NCI-H774 (cell line): ENCODE measurements around the gene GPR37L1.
"Not testable (repeated sequence)": the region's sequence is repeated elsewhere in the genome, so short reads cannot be mapped to it uniquely, and the experiment has no call there.

Source experiments
- DNase-seq: peaks from one replicate; lab custom pipeline; 2025; lab: John Stamatoyannopoulos, UW

The GPR37L1 gene

GRCh38 chr1:202133496-202133895 is 10.8 kb downstream of the GPR37L1 start:
- DNase-seq = no peak

- DNase-seq = no peak
These were observed 11.3 kb downstream of the GPR37L1 start for GRCh38 chr1:202133989-202134388.

GRCh38 chr1:202134645-202135172 is 12.0 kb downstream of the GPR37L1 start:
- DNase-seq = no peak

GRCh38 chr1:202135221-202135721 is 12.6 kb downstream of the GPR37L1 start:
- DNase-seq = peak; percentile 63

GRCh38 chr1:202140833-202141232 is 18.1 kb downstream of the GPR37L1 start:
- no peak for DNase-seq

- DNase-seq = not testable (repeated sequence)
These were observed 18.8 kb downstream of the GPR37L1 start for GRCh38 chr1:202141468-202141867.

- no peak for DNase-seq
These were observed 20.5 kb downstream of the GPR37L1 start for GRCh38 chr1:202143011-202143767.

GRCh38 chr1:202143768-202144401 is 21.2 kb downstream of the GPR37L1 start:
- no peak for DNase-seq

GRCh38 chr1:202144402-202145067 is 21.8 kb downstream of the GPR37L1 start, which contains the start of gene ARL8A:
TSS of gene ARL8A (minus strand) at chr1:202144737. CDS start at chr1:202144572, 165 bp downstream.
- peak; percentile 59 for DNase-seq

- DNase-seq = no peak
These were observed 22.5 kb downstream of the GPR37L1 start for GRCh38 chr1:202145068-202145743.

GRCh38 chr1:202145744-202146140 is 23.0 kb downstream of the GPR37L1 start:
- DNase-seq = not testable (repeated sequence)

- no peak for DNase-seq
These were observed 23.6 kb downstream of the GPR37L1 start for GRCh38 chr1:202146279-202146678.

- DNase-seq = no peak
These were observed 24.3 kb downstream of the GPR37L1 start for GRCh38 chr1:202146993-202147392.

GRCh38 chr1:202148391-202148790 is 25.7 kb downstream of the GPR37L1 start:
- no peak for DNase-seq

- DNase-seq = no peak
These were observed 26.8 kb downstream of the GPR37L1 start for GRCh38 chr1:202149566-202149965.

- DNase-seq = no peak
These were observed 27.5 kb downstream of the GPR37L1 start for GRCh38 chr1:202150187-202150586.

- no peak for DNase-seq
These were observed 27.9 kb downstream of the GPR37L1 start for GRCh38 chr1:202150602-202151001.

- DNase-seq = no peak
These were observed 28.3 kb downstream of the GPR37L1 start for GRCh38 chr1:202151045-202151444.

GRCh38 chr1:202152399-202152798 is 29.7 kb downstream of the GPR37L1 start:
- DNase-seq = no peak

GRCh38 chr1:202153284-202153683 is 30.6 kb downstream of the GPR37L1 start:
- DNase-seq = no peak

GRCh38 chr1:202154148-202154765 is 31.5 kb downstream of the GPR37L1 start:
- no peak for DNase-seq
